Stimulated activated CD4-positive, alpha-beta T cell treated with anti-CD3 and anti-CD28 coated beads, Interleukin-4, amount 100 ng/mL, for 4 hours (primary cell): ENCODE measurements around the gene SPATA22.
"Not testable (repeated sequence)": the region's sequence is repeated elsewhere in the genome, so short reads cannot be mapped to it uniquely, and the experiment has no call there.

Experiments used
- DNase-seq, 2 experiments: peaks; one replicate each; pipeline ENCODE4 v3.0.0-alpha.2; 2020

SPATA22 gene

GRCh38 chr17:3472137-3472536 is 518 bp upstream of the SPATA22 start:
- no peak for DNase-seq

- no peak for DNase-seq
These were observed 2.1 kb downstream of the SPATA22 start for GRCh38 chr17:3469529-3469928.

GRCh38 chr17:3466355-3466754 is 5.3 kb downstream of the SPATA22 start:
- DNase-seq, result not testable (repeated sequence)

DNA sequence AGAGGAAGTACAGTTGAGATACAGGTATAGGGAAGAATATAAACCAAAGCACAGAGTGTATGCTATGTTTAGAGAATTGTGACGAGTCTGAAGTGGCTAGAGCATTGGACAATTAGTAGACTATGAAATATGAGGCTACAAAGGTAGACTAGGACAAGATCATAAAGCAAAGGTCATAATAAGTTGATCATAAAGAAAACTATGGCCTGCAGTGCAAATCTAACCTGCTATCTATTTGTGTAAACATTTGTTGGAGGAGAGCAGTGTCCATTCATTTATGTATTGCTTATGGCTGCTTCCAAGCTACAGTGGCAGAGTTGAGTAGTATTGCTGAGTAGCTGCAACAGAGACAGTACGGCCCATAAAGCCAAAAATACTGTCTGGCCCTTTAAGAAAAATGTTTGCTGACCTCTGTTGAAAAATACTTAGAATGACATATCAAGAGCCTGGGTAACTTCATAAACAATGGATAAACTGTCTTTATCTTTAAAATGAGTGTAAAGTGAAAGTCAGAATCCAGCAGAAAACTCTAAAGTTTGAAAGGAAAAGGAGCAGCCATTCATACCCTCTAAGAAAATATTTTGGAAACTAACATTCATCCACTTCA is 23.5 kb downstream of the SPATA22 start:
- DNase-seq, result no peak

- no peak for DNase-seq
These were observed 24.0 kb downstream of the SPATA22 start for GRCh38 chr17:3447625-3448024.

DNA sequence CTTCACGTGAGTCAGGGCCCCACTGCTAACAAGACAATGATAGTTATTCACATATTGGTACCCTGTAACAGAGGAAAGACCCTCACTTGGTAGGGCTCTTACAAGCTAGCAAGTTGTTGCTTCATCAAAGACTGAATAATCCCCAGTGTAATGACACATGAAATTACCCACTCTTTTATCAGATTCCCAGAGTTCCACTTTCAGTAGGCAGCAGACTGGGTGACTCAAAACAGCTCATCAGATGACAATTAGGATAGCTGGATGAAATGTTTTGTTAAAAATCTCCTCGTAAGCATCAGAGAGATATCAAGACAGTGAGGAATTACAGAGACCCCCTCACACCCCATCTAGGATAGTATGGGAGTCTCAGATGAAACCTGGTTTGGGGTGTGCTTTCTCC is 31.2 kb downstream of the SPATA22 start:
- no peak for DNase-seq

DNA sequence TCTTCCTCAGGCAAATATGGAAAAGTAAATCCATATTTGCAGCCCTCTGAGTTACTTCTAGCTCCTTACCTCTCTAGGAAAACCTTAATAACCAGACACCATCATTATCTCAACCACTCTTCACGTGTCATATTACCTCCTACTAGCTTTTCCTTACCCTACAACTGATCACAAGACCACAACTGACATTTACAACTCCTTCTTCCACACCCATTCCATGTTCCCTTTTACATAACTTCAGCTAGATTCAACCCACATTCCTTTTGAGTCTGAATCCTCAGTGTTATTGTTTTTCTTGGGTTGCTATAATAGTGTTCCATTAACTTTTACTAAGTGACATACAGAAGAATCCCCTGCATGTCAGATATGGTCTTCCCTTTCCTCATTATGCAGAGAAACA is 33.3 kb downstream of the SPATA22 start:
- no peak for DNase-seq

DNA sequence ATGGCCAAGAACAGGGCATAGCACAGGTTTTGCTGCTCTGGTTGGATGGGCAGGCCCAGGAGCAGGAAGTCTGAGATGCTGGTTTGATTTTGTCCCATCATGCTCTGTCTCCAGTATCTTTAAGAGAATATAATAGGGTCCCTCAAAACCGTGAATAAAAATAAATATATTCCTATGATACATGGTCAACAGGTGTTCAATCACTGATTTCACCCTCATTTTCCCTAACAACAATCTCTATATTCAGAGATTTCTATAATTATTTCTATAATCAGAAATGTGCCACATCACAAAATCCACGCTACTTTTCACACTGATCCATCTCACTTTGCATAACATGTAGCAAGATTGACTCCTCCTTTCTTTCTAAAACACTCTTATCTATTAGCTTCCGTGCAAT is 37.9 kb downstream of the SPATA22 start, which contains the start of gene OR1E2:
OR1E2 (minus strand) TSS at position 101 of the 400 bp plus-strand sequence; CDS start at position 101, 0 bp downstream.
- no peak for DNase-seq

- DNase-seq, result not testable (repeated sequence)
These were observed 38.4 kb downstream of the SPATA22 start for GRCh38 chr17:3433215-3433614.

DNA sequence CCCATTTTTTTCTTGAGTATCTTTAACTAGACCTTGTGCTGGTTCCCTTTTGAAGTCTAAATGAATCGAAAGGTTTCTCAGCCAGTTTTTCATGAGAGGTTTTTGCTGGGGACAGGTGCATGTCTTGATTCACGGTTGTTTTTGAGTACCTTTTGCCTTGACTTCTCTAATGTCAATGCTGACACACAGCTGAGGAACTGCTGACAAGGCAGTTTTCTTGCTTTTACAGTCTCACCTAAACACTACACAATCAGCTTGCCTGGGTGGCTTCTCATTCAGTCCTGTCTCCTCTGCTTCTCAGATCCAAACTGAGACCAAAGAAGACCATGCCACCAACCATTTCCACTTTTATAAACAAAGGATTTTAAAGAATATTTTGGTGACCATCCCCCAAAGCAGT is 53.4 kb downstream of the SPATA22 start:
- DNase-seq, result no peak

- no peak for DNase-seq
These were observed 56.0 kb downstream of the SPATA22 start for GRCh38 chr17:3415610-3416009.

GRCh38 chr17:3412216-3412615 is 59.4 kb downstream of the SPATA22 start:
- not testable (repeated sequence) for DNase-seq

DNA sequence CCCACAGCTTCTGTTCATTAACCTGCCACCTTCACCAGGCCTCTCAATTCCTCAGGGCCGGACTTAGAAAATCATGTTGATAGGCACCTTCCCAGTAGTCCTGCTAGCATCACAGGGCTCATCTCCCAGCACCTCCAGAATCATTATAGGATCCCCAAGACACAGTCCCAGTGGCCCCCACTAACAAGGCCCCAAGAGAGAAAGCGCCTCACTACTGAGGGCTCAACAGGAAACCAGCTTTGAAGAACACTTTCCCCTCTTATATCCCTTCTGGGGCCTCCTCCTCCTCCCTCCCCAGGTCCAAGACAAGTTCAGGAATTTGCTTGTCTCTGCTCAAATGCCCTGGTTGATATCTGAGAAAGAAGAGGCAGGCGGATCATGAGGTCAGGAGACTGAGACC is 60.5 kb downstream of the SPATA22 start, which contains the start of gene OR3A3:
OR3A3 (plus strand) TSS at position 301 of the 400 bp plus-strand sequence.
- DNase-seq, result no peak

- DNase-seq, result not testable (repeated sequence)
These were observed 67.8 kb downstream of the SPATA22 start for GRCh38 chr17:3403856-3404255.

GRCh38 chr17:3401786-3402185 is 69.8 kb downstream of the SPATA22 start:
- no peak for DNase-seq

DNA sequence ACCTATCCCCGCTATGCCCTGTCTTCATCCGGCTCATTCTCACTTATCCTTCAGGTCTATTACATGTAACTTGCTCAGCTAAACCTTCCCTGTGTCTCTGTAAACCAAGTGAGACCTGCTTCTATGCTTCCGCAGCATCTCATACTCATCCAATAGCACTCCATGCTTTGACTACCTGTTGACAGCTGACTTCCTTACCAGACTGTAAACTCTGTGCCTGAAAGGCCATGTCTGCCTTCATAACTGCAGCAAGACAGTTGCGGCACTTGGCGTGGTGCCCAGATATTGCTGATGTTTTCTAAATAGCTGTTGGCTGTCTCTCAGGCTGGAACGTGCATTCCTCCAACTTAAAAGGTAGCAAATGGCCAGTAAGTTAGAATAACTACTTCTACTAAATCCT is 71.6 kb downstream of the SPATA22 start:
- DNase-seq, result no peak

GRCh38 chr17:3398310-3398709 is 73.3 kb downstream of the SPATA22 start, which contains the start of gene OR1E1:
OR1E1 (minus strand) TSS chr17:3398410; CDS start chr17:3398410, 0 bp downstream.
- DNase-seq, result no peak

- not testable (repeated sequence) for DNase-seq
These were observed 73.8 kb downstream of the SPATA22 start for GRCh38 chr17:3397801-3398200.
